ENCODE data around the gene TCF12.

Gene TCF12

DNA sequence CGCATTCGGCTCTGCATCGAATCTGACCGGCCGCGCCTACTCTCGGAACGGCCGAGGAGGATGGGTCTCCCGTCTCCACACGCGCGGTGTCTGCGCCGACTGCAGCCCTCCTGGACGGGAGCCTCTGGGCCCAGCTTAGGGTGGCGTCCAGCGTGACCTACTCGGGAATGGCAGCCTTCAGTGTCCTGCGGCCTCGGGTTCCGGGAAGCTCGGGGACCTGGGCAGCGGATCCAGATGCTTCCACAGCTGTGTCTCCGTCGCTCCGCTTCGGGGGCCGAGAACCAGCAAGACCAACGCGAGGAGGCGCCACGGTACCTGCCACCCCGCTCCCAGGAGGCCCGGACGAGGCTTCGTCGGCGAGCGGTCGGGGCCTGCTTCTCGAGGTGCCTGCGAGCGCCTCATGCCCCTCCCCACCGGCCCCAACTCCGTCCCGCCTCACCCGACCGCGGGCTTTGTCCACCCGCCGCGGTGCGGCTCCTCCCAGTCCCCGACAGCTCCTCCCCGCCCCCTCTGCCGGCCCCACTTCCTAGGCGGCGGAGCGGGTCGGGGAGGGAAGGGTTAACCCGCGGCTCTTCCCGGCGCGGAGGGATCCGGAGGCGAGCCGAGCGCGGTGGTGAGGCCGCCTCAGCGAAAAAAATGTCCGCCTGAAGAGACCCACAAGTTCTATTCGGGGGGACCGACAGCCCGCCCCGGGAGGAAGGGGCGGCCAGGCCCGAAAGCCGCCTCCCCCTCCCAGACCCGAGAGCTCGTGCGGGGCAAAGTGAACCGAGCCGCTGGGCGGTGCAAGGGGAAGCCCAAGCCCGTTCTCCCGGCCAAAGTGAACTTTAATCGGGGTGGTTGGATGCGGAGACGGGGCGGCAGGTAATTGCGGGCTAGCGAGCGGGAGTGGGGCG lies at the start of gene TCF12:
TSS of gene TCF12 (plus strand) at position 599 of the 893 bp plus-strand sequence. CDS start 1,270 bp downstream, outside the sequence.
- DNase-seq: peak; percentile 91

DNA sequence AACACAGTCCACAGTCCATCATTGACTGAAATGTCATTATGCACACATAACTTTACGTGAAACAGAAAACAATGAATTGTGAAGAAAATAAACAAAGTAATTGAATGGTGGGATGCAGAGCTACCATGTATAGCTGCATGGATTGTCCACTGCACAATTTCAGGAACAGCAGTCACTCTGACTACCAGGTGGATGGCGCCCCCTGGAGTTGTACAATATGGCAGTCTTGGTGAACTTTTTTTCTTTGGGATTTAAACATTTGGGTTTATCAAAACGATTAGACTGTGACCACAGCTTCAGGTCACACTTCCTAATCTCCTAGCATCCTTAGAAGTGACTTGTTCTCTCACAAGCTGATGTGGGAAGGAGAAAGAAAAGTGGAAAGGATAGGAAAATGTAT lies 48.9 kb upstream of the TCF12 start:
- no peak for DNase-seq

DNA sequence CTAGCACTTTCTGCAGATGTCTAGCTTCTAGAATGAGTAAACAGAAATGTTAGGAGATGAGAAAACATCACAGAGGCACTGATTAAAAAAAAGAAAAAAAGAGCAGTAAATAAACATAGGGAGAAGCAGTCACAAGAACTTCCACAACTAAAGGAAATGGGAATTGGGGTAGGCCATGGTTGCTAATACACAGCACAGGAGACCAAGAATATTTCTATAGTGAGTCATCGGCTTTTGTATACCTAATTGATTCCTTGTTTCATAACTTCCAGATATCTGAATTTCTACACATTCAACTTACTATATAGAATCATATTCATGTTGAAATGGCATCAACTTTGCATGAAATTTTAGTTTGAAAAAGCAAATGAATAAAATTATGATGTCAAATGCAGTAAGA lies 47.3 kb upstream of the TCF12 start:
- no peak for DNase-seq

DNA sequence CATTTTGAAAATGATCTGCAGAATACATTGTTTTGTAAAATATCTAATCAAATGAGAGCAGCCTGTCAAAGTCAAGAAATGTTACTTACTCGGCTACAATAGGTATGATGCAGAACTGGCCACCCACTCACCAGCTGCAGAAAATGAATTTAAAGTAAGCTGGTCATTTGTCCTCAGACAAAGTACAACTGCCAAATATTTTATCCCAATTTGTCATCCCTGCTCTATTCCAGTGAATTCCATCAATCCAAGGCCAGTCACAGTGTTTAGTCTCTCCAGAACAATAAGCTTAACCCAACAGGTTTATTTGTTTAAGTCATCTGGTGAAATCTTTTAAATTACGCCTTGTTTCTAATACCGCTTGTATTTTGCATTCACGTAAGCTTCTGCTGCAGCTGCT lies 46.6 kb upstream of the TCF12 start:
- no peak for DNase-seq

DNA sequence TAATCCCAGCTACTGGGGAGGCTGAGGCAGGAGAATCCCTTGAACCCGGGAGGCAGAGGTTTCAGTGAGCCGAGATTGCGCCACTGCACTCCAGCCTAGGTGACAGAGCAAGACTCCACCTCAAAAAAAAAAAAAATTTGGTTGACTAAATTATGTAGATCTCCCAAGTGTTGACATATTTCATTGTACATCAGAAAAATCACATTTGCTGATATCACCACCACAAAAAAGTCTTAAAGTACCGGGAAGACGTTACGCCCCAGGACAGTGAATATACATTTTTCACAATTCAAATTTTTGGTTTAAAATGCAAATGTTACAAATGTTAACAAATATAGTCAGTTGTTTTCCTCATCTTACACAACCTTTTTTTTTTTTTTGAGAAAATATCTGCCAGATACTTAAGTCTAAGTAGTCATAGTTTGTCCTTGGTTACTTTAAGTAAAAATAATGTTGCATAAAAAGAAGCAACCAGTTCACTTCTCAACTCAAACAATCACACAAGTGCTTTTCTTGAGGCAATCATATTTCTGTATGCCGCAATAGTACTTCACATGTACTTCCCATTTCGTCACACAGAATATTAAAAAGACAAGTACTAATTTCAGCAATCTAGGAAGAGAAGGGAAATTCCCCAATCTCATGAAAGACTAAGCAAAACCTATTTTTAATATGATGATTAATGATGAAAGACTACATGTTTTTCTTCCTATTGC lies 41.0 kb upstream of the TCF12 start:
- DNase-seq: no peak

DNA sequence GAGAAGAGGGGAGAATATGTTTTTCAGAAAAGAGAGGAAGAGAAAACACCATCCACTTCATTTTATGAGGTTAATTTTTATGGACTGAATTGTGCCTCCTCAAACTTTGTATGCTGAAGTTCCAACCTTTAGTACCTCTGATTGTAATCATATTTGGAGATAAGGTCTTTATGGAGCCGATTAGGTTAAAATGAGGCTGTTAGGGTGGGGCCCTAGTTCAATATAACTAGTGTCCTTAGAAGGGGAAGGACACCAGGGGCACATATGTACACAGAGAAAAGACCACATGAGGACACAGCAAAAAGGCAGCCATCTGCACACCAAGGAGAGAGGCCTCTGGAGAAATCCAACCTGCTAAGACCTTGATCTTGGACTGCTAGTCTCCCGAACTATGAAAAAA lies 38.9 kb upstream of the TCF12 start:
- no peak for DNase-seq

DNA sequence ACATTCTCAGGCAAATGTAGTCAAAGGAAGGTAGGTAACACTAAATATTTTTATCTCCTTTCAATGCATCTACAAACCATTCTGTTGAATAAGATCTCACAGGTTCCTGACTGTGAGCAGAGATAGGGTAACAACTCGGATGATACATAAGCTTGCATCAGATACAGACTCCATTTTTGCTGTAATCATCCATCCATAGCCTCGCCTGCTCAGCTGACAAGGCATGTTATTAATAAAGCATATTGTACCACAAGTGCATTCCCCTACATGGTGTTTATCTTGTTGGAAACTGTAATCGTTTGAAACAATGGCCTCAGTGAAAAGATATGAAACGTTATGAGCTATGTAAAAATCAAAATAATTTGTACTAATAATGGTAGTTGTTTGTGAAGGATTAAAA lies 35.4 kb upstream of the TCF12 start:
- DNase-seq: no peak

DNA sequence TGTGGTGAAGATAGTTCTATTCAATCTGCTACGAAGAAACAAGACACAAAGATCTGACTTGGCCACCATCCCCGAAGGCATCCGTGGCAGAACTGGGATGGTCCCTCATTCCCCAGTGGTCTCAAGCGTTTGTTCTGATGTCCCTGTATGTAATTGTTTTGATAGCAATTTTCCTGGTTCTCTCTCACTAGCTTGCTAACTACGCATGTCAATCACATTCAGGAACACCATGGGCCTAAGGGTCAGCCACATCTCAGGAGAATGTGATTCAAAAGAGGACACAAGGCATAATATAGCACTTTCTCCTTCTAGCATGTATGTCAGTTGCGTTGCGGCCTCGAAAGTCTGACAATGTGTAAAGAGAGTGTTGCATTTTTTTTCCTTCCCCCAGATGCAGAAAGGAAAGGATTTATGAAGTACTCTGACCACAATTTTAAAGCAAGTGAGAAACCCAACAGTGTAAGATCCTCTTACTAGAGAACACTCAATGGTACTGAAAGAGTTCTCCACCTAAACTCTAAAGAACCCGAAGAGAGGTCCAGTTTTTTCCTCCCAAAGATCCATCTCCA lies 32.0 kb upstream of the TCF12 start:
- peak; percentile 22 for DNase-seq

DNA sequence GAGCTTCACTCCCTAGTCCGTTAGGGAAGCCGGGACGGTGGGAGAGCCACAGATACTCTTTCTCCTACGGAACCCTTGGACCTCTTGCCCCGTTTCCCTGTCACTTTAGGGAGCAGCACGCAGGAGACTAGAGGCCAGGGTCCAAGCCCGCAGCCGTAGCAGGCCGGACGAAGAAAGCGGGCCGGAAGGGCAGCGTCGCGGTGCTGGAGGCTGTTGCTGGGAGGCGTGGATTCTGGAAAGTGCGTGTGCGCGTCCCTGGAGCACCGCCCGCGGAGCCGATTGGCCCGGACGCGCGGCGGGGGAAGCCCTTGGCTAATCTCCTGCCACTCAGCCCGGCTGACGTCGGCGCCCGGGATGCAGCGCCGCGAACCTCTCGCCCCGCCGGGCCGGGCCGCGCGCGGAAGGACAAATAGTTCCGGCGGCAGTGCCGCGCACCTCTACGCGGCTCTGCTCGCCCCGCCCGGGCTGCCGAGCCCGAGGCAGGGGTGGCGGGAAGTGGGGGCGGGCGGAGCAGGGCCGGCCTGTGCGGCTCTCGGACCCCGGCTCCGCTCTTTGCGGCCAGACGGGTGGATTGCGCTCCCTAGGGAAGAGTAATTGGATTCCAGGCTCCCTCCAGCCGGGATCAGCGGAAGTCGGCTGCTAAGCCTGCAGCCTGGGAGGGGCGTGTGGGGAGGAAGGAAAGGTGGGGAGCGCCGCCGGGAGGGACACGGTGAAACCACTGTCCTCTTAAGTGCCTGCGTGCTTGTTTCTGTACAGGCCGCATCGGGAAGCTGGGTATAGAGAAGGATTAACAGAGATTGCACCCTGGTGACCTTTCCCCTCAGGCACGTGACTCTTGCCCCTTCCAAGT lies 31.3 kb upstream of the TCF12 start:
- DNase-seq: peak; percentile 86

DNA sequence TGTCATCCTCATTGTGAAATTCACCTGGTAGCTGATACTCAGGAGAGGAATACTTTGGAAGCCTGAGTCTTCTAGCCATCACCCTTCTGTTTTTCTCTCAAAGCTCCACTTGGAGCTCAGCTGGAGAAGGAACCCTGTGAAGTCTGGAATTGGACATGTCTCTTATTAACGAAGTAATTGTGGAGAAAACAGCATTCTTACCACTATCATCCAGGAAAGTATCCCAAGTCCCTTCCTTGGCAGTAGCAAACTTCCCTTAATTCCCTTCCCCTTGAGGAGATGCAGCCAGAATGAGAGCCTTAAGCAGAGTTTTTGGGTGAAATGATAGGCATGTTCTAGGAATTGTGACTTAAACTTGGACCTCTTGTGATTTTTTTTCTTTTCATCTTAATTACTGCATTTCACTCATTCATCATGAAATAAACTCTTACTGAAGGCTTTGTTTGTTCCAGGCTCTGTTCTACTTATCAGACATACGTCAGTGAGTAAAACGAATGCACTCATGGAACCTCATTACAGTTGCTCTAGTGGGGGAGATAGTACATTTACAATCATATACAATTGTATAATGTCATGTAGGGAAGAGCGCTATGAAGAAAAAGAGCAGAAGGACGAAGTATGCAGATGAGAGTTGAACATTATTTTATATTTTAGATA lies 30.5 kb upstream of the TCF12 start:
- DNase-seq: no peak

DNA sequence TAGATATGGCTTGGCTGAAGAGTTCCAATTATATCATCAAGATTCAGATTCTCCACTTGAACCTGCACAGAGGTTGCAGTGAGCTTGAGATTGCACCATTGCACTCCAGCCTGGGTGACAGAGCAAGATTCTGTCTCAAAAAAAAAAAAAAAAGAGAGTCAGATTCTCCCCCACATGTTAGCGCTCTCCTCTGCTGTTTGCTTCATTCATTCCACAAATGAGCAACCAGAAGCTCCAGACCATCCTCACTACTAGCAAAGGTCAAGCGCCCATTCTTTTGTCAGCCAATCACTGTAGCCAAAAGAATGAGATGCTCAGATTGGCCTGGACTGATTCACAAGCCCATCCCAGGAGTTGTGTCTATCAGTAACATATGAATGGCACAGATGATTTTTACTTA lies 28.4 kb upstream of the TCF12 start:
- no peak for DNase-seq

DNA sequence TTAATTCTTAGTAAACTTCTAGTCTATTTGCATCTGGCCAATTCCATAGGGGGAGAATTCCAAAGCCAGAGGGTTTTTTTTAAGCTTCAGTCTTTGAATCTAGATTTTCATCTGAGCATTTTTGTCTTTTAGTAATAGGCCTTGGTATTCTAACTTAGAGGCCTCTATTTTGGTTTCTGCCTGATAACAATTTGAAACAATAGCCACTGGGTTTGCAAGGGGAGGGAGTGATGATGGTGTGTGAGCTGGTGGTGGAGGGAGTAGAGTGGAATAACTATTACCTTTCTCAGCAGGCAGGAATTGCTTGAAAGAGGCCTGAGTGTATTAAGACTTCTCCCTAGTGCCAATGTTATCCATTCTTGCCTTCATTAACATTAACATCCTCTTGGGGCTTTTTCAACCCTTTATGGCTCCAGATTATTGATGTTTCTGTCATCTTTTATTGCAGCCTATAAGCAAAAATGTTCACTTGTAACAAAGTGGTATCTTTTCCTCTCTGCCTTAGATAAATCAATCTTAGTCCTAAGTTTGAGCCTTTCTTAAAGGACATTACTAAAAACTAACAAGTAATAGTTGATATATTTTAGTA lies 26.5 kb upstream of the TCF12 start:
- no peak for DNase-seq

DNA sequence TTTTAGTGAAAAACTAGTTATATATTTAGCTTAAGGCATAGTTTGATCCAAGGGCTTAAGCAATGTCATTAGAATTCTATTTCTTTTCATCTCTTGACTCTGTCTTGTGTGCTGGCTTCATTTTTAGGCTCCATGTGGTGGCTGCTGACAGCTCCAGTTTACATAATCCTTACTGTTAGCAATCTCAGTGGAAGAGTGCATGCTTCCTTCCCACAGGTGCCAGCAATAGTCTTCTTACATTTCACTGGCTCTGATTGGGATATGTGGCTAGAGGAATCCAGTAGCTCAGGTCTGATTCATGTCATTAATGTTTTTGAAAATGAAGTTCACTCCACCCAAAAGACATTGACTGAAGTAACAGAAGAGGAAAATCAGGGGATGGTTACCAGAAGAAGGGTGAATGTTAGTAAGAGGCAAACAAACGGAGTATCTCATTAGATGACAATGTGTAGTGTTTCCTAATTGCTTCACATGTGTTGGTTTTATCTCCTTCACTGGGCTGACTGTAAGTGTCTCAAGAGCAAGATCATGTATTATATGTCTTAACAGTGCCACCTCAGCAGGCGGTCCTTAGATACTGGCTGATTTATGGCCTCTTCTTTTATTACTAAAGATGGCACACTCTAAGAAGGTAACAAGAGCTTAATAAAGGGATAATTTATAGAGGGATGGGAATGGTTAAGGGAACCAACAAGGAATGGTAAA lies 25.6 kb upstream of the TCF12 start:
- no peak for DNase-seq

DNA sequence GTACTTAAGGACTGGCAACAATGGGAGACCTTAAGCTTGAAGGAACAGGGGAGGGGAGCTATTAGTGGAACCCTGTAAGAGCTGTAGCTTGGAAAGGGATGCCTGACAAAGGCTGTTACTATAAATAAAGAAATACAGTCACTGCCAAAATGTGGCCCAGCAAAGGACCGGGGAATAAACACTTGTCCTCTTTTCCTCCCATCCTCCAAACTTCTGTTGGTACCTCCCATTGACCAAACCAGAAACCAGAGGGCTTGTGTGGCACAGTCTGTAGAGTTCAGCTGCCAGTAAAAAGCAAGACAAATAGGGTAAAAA lies 25.1 kb upstream of the TCF12 start:
- DNase-seq: no peak

DNA sequence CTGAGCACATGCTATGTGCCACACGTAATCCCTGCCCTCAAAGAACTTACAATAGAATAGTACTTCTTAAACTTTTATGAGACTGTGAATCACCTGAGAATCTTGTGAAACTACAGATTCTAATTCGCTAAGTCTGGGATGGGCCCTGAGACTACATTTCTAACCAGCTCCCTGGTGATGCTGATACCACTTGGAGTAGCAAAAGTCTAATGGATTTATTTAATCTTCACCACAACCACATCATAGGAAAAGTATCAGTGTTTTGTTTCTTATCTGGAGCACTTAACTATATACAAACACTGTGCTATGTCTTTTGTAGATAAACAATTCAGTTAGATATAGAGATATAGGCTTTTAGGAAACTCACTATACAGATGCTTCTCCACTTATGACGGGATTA lies 23.8 kb upstream of the TCF12 start:
- DNase-seq: no peak

DNA sequence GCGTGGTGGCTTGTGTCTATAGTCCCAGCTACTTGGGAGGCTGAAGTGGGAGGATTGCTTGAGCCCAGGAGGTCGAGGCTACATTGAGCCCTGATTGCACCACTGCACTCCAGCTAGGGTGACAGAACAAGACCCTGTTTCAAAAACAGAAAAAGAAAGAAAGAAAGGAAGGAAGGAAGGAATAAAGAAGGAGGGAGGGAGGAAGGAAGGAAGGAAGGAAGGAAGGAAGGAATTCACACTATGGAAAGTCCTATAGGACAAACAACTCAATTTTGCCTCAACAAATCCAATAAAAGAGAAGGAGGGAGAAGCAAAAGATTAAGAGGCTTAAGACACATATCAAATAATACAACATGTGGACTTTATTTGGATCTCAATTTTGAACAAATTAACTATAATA lies 16.5 kb upstream of the TCF12 start:
- no peak for DNase-seq

DNA sequence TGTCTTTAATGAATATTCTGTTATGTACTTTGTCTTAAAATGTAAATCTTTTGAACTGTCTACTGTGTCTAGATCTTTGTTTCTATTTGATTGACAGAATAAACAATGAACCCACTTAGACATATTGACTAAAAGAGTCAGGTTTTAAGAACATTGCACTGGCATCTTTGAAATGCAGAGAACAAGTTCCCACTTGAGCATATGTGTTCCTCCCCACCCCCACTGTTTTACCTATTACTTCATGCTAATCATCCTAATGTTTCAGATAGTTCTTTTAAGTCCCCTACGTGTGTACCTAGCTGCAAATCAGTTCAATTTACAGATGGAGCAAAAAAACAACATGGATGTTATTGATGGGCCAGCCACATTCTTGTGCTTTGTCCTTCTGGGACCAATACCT lies 11.7 kb upstream of the TCF12 start:
- no peak for DNase-seq

DNA sequence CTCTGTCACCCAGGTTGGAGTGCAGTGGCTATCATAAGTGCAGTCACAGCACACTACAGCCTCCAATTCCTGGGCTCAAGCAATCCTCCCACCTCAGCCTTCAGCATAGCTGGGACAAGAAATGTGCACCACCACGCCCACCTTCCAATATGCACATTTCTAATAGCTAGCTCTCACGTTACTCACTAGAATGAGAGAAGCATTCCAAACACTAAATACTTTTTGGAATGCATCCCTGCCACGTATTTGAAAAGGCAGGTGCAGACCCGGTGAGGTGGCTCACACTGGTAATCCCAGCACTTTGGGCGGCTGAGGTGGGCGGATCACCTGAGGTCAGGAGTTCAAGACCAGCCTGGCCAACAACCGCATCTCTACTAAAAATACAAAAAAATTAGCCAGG lies 7.6 kb upstream of the TCF12 start:
- no peak for DNase-seq

DNA sequence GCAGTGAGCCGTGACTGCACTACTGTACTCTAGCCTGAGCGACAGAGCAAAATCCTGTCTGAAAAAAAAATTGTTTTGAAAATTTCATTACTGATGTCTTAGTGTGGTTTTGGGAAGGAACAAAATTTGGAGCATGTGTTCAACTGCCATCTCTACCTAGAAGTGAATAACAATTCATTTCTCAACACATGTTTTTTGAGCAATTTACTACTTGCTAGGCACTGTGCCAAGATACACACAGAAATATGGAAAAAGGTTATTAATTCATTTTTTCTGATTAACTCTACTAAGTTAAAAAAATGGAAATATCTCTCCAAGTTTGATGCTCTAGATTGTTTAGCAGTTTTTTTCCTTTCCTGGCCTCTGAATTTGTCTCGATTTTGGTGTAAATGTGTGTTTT lies 5.2 kb upstream of the TCF12 start:
- no peak for DNase-seq

DNA sequence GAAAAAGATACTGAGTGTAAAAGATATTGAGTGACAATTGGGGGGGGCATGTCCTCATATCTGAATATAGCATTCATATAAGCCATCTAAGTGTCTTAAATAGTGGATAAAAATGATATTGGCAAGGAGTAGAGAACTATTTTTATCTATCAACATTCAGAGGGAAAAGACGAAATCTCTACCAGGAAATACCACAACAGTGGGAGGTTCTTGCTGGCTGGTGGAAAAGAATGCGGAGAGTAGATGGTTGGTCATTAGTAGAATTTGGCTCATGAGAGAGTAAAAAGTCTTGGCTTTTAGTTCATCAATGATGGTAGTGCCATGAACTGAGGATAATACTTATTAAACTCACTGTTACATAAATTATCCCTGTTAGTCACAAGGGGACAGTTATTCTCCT lies 4.8 kb upstream of the TCF12 start:
- no peak for DNase-seq

DNA sequence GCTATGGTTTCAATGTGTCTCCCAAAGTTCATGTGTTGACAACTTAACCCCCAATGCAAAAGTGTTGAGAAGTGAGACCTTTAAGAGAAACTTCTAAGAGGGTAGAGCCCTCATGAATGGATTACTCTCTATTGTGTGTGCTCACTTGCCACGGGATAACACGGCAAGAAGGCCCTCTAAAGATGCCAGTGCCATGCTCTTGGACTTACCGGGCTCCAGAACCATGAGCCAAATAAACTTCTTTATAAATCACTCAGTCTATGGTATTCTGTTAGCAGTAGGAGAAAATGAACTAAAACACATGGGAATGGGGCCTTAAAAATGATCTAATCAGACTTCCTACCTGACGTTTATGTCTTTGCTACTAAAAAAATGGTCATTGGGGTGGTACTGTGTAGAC lies 2.6 kb upstream of the TCF12 start:
- no peak for DNase-seq

Measured in CD4-positive, alpha-beta T cell treated with Interleukin-4 for 4 hours (primary cell).